ENCODE data around the gene EML4. TPM values are rescaled to one million over a fixed set of nuclear protein-coding genes. Genes with fewer than 3 reads are reported as not detected.

The EML4 gene
- total RNA-seq, 8 experiments from 2014 or later, result 24.1 to 94.3 (median 45.2) TPM

DNA sequence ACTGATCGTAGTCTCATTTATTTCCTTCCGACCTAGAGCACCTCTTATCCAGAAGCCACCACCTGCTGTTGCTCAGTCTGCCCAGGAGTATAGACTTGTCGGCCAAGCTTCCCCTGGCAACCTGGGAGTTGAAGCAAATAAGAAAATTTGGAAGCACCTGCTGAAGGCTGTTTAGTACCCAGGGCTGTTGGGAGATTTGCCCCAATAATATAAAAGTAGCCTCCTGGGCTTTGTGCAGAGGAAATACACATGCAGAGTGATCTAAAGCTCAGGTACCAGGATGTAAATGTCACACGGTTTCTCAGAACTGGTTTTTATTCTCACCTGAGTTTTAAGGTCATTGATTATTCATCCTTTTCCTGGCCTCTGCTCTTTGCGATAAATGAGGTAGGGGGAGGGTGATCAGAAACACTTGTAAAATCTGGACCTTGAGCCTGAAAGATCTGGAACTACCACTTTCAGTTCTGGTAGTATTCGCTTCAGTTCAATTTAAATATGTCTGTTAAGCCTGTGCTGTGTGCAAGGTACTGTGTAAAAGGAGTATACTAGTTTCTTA is 192.7 kb downstream of the EML4 start:
- WGBS, 10 experiments, result 13 to 71% (median 39%) methylated on average over 1 to 5 of the region's 6 CpGs
- ATAC-seq (replicated peaks in 6 of 8), result no peak
- Histone ChIP-seq H3K27ac (no peak overlapping the region), H3K4me3 (peak overlapping the region; percentile 74 to 98 (median 82)), H3K4me1 (replicated peaks in 1 of 2) (peaks cover 12 to 22% of the 10 kb centered on the region in 2 donors)
- in situ Hi-C loops (cut with MboI; ENCODE audit: low pct_unique_long_range_greater_than_20kb in 2 of 9, low sequenced_read_pairs in 9 of 9, unreplicated experiment in 9 of 9), result loop anchor here in 2 of 9 experiments (25.0 kb wide), 2 partner anchors 250 to 500 kb away; no protein-coding TSS in a partner anchor

DNA sequence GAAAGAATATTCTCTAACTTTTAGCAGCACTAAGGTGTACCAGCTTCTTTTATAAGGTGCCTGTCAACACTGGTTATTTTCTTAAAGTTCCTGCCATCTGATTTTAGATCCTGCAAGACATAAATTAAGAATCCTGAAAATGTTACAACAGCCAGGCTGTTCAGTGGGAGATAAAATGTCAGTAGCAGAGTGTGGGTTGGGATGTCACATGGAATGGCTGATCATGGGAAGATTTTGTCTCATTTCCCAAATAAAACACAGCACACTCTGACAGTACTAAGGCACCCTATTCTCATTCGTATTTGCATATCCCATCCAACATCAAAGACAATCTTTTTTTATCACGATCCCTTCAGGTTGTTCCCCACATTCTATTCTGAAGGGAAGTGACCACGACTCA is 194.3 kb downstream of the EML4 start:
- Histone ChIP-seq H3K27ac (no peak overlapping the region), H3K4me3 (no peak overlapping the region), H3K4me1 (replicated peaks in 1 of 2) (peaks cover 12 to 27% of the 10 kb centered on the region in 2 donors)
- 20 to 84% (median 57%) methylated on average over 1 to 3 of the region's 3 CpGs; no CpG with 5 or more reads in 3 of the 10 experiments for WGBS, 10 experiments
- in situ Hi-C loops (cut with MboI; ENCODE audit: low pct_unique_long_range_greater_than_20kb in 2 of 9, low sequenced_read_pairs in 9 of 9, unreplicated experiment in 9 of 9), result loop anchor here in 2 of 9 experiments (25.0 kb wide), 2 partner anchors 251 to 501 kb away; no protein-coding TSS in a partner anchor
- ATAC-seq (replicated peaks in 6 of 8), result no peak

DNA sequence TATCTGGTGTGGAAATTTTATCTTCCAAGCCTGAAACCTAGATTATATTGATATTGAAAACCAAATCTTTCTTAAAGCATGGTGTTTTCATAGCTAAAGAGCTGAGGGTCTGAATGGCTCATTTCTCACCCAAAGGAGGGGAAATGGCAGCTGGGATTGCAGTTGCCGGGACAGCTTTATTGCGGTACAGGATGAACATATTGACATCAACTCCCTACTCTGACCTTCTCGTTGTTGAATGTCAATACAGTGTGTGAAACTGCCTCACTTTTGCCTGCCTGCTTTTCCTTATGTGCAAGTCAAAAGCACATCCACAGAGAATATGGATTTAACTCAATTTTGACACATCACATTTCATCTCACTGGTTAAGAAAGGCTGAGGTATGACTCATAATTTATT is 195.5 kb downstream of the EML4 start:
- ATAC-seq (replicated peaks in 6 of 8), result no peak
- in situ Hi-C loops (cut with MboI; ENCODE audit: low pct_unique_long_range_greater_than_20kb in 2 of 9, low sequenced_read_pairs in 9 of 9, unreplicated experiment in 9 of 9), result loop anchor here in 2 of 9 experiments (25.0 kb wide), 2 partner anchors 252 to 502 kb away; no protein-coding TSS in a partner anchor
- Histone ChIP-seq H3K4me1 (replicated peaks in 1 of 2) (peaks cover 5 to 19% of the 10 kb centered on the region in 2 donors), H3K4me3 (no peak overlapping the region), H3K27ac (no peak overlapping the region)
- WGBS, 10 experiments, result 14 to 80% (median 58%) methylated on average over 1 to 3 of the region's 3 CpGs; no CpG with 5 or more reads in 1 of the 10 experiments

DNA sequence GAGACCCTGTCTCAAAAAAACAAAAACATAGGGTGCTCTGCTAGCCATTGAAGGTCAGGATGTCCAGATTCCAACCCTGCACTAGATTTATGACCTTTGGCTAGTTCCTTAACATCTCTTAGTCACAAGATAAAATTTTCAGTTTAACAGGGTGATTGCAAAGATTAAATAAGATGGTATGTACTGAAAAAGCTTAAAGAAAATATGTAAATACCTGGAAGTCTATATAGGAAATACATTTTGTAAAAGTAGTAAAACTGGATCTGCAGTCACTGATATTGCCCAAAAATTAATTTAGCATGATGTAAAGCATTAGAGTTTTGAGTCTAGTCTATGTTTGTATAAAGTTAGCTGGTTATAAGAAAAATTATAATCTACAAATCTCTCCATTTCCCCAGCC is 197.3 kb downstream of the EML4 start:
- H3K27ac ChIP-seq, result no peak overlapping the region
- H3K4me1 ChIP-seq (replicated peaks in 1 of 2), result peaks cover 0 to 17% of the 10 kb centered on the region in 2 donors
- no peak for ATAC-seq (replicated peaks in 6 of 8)
- no peak overlapping the region for H3K4me3 ChIP-seq
- in situ Hi-C loops (cut with MboI; ENCODE audit: low pct_unique_long_range_greater_than_20kb in 2 of 9, low sequenced_read_pairs in 9 of 9, unreplicated experiment in 9 of 9), result loop anchor here in 2 of 9 experiments (25.0 kb wide), 2 partner anchors 254 to 504 kb away; no protein-coding TSS in a partner anchor

DNA sequence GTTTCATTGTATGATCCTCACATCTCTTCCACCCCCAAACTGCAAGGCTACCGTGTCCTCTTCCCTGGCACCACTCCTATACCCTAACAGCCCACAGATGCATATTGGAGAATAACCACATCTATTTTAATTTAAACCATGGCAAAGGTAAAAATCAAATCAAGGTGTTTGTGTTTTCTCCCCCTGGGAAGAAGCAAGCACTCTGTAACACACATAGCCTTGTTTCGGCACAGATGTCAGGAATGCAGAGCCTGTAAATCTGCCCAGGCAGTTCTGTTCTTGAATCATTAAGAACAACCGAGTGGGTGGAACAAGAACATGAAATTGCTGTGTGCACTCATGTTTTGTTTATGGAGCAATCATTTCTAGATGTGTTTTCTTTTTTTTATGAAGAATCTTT is 198.7 kb downstream of the EML4 start:
- Histone ChIP-seq H3K27ac (no peak overlapping the region), H3K4me1 (replicated peaks in 1 of 2) (peaks cover 0 to 17% of the 10 kb centered on the region in 2 donors), H3K4me3 (no peak overlapping the region)
- ATAC-seq (replicated peaks in 6 of 8), result peak in 2 of 8 experiments; percentile 7 to 16
- in situ Hi-C loops (cut with MboI; ENCODE audit: low pct_unique_long_range_greater_than_20kb in 2 of 9, low sequenced_read_pairs in 9 of 9, unreplicated experiment in 9 of 9), result loop anchor here in 2 of 9 experiments (25.0 kb wide), 2 partner anchors 256 to 506 kb away; no protein-coding TSS in a partner anchor
- 0 to 80% (median 63%) methylated on average over 1 to 3 of the region's 3 CpGs; no CpG with 5 or more reads in 1 of the 10 experiments for WGBS, 10 experiments

DNA sequence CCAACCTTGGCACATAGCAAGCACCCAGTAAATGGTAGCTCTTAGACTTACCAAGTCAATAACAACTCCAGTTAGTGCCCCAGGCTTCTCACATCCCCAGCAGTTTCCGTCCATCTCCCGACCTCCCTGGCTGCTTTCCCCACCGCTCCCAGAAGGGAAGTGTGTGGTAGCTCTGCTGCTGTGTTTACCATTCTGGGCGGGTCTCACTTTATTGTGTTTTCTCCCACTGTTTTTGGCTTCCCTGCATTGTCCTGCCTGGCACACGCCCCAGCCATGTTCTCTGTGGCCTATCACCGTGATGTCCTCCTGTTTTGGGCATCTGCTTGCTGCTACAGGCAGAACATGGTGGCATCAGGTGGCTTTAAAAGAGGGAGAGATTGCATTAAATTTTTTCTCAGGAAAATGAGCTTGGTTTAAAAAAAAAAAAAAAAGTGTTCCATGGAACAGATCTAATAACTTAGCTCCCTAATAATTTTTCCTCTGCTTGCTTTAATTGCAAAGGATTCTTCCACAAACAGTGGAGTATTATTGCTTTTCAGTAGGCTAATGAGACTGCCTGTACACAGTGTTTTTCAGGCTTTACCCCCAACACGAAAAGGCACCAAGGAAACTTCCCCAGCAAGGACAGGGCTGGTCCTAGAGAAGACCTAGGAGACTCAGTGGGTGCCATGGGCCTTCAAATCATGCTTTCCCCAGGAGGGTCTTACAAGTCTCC is 199.8 kb downstream of the EML4 start:
- 7 to 83% (median 64%) methylated on average over 1 to 4 of the region's 7 CpGs; no CpG with 5 or more reads in 2 of the 10 experiments for WGBS, 10 experiments
- Histone ChIP-seq H3K4me3 (no peak overlapping the region), H3K27ac (no peak overlapping the region), H3K4me1 (replicated peaks in 1 of 2) (peaks cover 0 to 17% of the 10 kb centered on the region in 2 donors)
- peak in 3 of 8 experiments; percentile 9 to 56 (median 40) for ATAC-seq (replicated peaks in 6 of 8)
- in situ Hi-C loops (cut with MboI; ENCODE audit: low pct_unique_long_range_greater_than_20kb in 2 of 9, low sequenced_read_pairs in 9 of 9, unreplicated experiment in 9 of 9), result loop anchor here in 2 of 9 experiments (25.0 kb wide), 2 partner anchors 257 to 507 kb away; no protein-coding TSS in a partner anchor

DNA sequence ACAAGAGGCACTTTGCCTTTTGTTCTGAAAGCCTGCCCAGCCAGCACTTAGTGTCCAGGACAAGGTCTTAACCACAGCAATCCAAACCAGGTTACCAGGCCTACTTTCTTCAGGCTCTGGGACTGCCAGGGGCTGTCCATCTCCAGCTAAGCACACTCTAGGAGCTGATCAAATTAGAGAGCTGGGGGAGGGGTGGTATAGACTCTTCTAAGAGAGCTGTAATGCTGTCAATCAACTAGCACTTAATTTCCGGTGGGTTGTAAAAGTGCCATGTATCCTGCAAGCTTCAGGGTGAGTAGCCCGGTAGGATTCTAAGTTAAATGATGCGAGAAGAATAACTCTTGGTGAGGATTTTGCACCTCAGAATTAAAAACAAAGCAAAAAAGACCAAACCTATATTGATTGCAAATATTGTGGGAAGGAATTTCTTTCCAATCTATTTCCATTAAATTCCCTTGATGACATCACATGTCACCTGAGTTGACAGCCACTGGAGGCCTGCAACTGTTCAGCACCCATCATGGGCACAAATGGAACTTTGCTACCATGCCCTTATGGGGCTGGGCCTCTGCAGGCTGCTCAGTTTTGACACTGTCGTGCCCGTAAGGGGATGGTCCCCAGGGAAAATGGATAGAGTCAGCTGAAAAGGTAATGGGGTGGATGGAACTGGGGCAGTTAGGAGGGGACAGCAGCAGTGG is 200.5 kb downstream of the EML4 start:
- ATAC-seq (replicated peaks in 6 of 8), result no peak

DNA sequence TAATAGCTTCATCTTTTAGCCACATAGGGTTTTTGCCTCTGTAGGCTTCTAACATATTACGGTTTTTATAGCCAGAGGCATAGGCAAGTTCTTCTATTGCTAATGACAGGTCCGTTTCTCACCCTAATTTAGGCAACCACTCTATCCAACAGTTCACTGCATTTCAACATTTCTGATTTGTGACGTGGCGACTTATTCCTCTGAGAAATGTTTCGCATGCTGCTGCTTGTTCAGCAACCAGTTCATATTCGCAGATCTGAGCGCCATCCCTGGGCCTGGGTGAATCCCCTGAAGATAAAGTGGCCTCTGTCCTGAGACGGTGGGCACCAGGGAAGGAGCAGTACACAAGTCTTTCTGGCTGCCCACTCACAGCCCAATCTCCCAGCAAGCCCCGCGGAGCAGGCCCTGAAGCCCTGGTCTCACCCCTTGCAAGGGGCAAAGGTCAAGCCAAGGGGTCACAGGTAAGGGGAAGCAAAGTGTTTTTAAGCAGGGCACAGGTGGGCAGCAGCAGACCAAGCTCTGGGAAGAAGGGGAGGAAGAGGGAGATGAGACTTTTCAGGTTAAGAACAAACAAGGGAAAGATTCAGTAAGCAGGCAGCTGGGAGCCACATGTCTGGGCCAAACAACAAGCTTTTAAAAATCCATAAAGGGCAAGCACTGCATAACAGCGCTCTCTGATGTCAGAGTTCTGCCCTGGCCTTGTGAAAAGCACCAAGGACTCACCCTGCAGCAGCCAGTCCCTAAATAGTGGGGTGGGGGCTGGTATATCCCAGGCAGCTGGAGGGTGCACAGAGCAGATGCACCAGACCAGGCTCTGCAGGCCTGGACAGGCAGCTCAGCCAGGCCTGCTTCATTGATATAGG is 202.7 kb downstream of the EML4 start:
- in situ Hi-C loops (cut with MboI; ENCODE audit: low pct_unique_long_range_greater_than_20kb in 2 of 9, low sequenced_read_pairs in 9 of 9, unreplicated experiment in 9 of 9), result loop anchor here in 2 of 9 experiments (25.0 kb wide), 2 partner anchors 260 to 510 kb away; no protein-coding TSS in a partner anchor
- ATAC-seq (replicated peaks in 6 of 8), result peak; percentile 39 to 80 (median 64)
- H3K27ac ChIP-seq, result no peak overlapping the region

More for the DNA sequence above, 200.5 kb downstream of the EML4 start:
- no peak overlapping the region for H3K4me3 ChIP-seq
- H3K4me1 ChIP-seq (replicated peaks in 1 of 2), result peaks cover 0 to 12% of the 10 kb centered on the region in 2 donors
- no peak overlapping the region for H3K27ac ChIP-seq
- 51 to 100% (median 82%) methylated on average over 1 to 5 of the region's 5 CpGs; no CpG with 5 or more reads in 1 of the 10 experiments for WGBS, 10 experiments
- in situ Hi-C loops (cut with MboI; ENCODE audit: low pct_unique_long_range_greater_than_20kb in 2 of 9, low sequenced_read_pairs in 9 of 9, unreplicated experiment in 9 of 9), result loop anchor here in 2 of 9 experiments (25.0 kb wide), 2 partner anchors 257 to 507 kb away; no protein-coding TSS in a partner anchor

DNA sequence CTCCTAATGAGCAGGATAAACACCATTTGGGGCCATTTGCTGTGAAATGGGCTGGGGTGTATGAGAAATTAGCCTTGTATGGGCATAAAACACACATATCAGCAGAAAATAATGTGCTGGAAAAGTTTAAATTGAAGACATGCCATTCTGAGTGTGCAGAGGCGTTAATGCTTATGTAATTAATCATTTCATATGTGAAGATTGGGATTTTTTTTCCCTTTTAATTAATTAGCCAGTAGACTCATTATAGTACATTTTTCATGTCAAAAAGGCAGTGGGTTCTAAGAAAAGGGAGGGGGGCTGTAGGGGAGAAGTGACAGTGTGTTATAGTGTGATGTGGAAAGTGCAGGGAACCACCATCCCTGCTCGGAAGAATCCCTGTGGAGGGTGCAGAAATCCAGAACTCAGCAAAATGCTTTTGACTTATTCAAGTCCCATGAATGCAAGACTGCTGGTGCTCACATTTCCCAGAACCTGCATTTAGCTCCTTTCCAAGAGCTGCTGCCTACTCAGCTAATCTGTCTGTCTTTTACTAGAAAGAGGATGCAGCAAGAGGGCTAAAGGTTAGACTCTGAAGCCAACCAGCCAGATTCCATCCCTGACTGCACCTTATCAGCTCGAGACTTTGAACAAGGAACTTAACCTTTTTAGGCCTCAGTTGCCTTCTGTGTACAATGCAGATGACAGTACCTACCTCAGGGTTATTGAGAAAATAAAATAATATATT is 203.5 kb downstream of the EML4 start:
- no peak overlapping the region for H3K27ac ChIP-seq
- in situ Hi-C loops (cut with MboI; ENCODE audit: low pct_unique_long_range_greater_than_20kb in 2 of 9, low sequenced_read_pairs in 9 of 9, unreplicated experiment in 9 of 9), result loop anchor here in 2 of 9 experiments (25.0 kb wide), 2 partner anchors 260 to 510 kb away; no protein-coding TSS in a partner anchor
- WGBS, 10 experiments, result 0 to 100% (median 56%) methylated on average over 1 to 2 of the region's 3 CpGs; no CpG with 5 or more reads in 2 of the 10 experiments
- no peak overlapping the region for H3K4me3 ChIP-seq
- ATAC-seq (replicated peaks in 6 of 8), result peak in 1 of 8 experiments; percentile 10
- H3K4me1 ChIP-seq (replicated peaks in 1 of 2), result peaks cover 0 to 9% of the 10 kb centered on the region in 2 donors

More for the DNA sequence above, 202.7 kb downstream of the EML4 start:
- peaks cover 0 to 9% of the 10 kb centered on the region in 2 donors for H3K4me1 ChIP-seq (replicated peaks in 1 of 2)
- 30 to 97% (median 80%) methylated on average over 1 to 10 of the region's 11 CpGs; no CpG with 5 or more reads in 1 of the 10 experiments for WGBS, 10 experiments
- H3K4me3 ChIP-seq, result no peak overlapping the region

DNA sequence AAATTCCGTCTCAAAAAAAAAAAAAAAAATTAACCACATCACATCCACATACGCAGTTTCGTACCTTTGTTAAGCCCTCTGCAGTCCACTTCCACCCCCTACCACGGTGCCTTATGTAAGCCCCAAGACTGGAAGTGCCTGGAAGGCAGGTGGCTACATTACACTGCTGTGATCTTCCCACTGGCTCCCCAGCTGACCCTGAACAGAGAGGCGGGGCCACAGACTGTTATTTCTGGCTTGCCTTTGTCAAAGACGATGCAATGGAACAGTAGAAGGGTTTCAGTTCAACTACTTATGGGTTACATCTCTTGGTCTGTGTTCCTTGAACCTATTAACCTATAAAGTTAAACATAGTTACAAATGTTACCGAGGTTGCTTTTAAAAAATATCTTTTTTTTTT is 207.6 kb downstream of the EML4 start:
- ATAC-seq (replicated peaks in 6 of 8), result no peak
- Histone ChIP-seq H3K4me3 (no peak overlapping the region), H3K27ac (no peak overlapping the region), H3K4me1 (replicated peaks in 1 of 2) (peaks cover 0 to 4% of the 10 kb centered on the region in 2 donors)
- 30 to 100% (median 80%) methylated on average over 1 to 5 of the region's 7 CpGs for WGBS, 10 experiments
- in situ Hi-C loops (cut with MboI; ENCODE audit: low pct_unique_long_range_greater_than_20kb in 2 of 9, low sequenced_read_pairs in 9 of 9, unreplicated experiment in 9 of 9), result no loop called here

DNA sequence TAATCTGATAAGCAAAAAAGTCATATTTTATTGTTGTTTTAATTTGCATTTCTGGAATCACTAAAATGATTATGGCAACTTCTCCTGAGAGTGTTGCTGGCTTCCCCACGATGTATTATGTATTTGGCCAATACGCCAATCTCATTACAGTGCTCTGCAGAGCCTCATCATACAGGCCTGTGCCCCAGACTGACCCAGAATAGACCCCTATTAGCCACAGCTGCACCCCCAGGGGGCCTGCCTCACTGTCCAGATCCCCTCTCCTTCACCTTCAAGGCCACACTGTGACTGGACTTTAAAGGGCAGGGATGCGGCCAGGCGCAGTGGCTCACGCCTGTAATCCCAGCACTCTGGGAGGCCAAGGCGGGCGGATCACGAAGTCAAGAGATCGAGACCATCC is 209.3 kb downstream of the EML4 start:
- H3K4me1 ChIP-seq (replicated peaks in 1 of 2), result no peaks in the 10 kb centered on the region
- H3K4me3 ChIP-seq, result no peak overlapping the region
- WGBS, 10 experiments, result 75 to 100% (median 83%) methylated on average over 1 to 6 of the region's 9 CpGs; no CpG with 5 or more reads in 3 of the 10 experiments
- no peak overlapping the region for H3K27ac ChIP-seq
- no peak for ATAC-seq (replicated peaks in 6 of 8)
- in situ Hi-C loops (cut with MboI; ENCODE audit: low pct_unique_long_range_greater_than_20kb in 2 of 9, low sequenced_read_pairs in 9 of 9, unreplicated experiment in 9 of 9), result no loop called here
